Astrocyte of the spinal cord (primary cell): ENCODE data around the gene ZNF570.
A peak's percentile ranks its signal among the peaks of the same experiment; 100 is the strongest.

ENCODE experiments used
- DNase-seq: peaks from one replicate; pipeline ENCODE4 v3.0.0; 2011; ENCODE audit warnings: low read depth, low spot score
- H3K4me3 ChIP-seq: 2 replicates; pipeline ENCODE4 v1.5.1; 2011; ENCODE audit warnings: low read depth, mild to moderate bottlenecking, low read length, moderate library complexity
- CTCF ChIP-seq: IDR thresholded peaks from 2 replicates; pipeline ENCODE4 v1.5.1; 2012; ENCODE audit warnings: low read depth, mild to moderate bottlenecking, low read length, inconsistent platforms
- in situ Hi-C: cut with HindIII; loops from 2 replicates; pipeline ENCODE4 v1.10.0; 2017; ENCODE audit warnings: low sequenced_read_pairs

Gene ZNF570

GRCh38 chr19:37511186-37511585 is 42.0 kb downstream of the ZNF570 start:
- no peak for TF ChIP-seq CTCF
- in situ Hi-C loops, result no loop called here
- no peak overlapping the region for H3K4me3 ChIP-seq
- no peak for DNase-seq

- no peak for TF ChIP-seq CTCF
- H3K4me3 ChIP-seq, result no peak overlapping the region
- no peak for DNase-seq
- in situ Hi-C loops, result no loop called here
Observed at GRCh38 chr19:37511821-37512220, 42.7 kb downstream of the ZNF570 start.

GRCh38 chr19:37513397-37513796 is 44.2 kb downstream of the ZNF570 start:
- H3K4me3 ChIP-seq, result no peak overlapping the region
- no peak for DNase-seq
- TF ChIP-seq CTCF, result no peak
- in situ Hi-C loops, result no loop called here

GRCh38 chr19:37519890-37520289 is 50.7 kb downstream of the ZNF570 start:
- TF ChIP-seq CTCF, result no peak
- in situ Hi-C loops, result no loop called here
- peak; percentile 10 for DNase-seq
- H3K4me3 ChIP-seq, result no peak overlapping the region

GRCh38 chr19:37537391-37537947 is 68.3 kb downstream of the ZNF570 start:
- no peak for DNase-seq
- H3K4me3 ChIP-seq, result no peak overlapping the region
- in situ Hi-C loops, result no loop called here
- TF ChIP-seq CTCF, result no peak
